Measurements from ENCODE around the gene ITGB6. TPM values are rescaled to one million over a fixed set of nuclear protein-coding genes. Genes with fewer than 3 reads are reported as not detected.

Gene ITGB6
- total and polyA plus RNA-seq, 2 donors (not counting 1 experiment from before 2014, with no cell fraction given), result 0.01 TPM; not detected in 1

GRCh38 chr2:160137464-160137863 lies 62.6 kb downstream of the ITGB6 start:
- no peak overlapping the region for H3K4me3 ChIP-seq (replicated peaks in 1 of 4; ENCODE audit: control extremely low read depth in 1 of 4, insufficient read depth in 1 of 4, low read depth in 3 of 4, low read length in 4 of 4)
- no peaks in the 10 kb centered on the region for H3K79me2 ChIP-seq (ENCODE audit: control insufficient read depth, insufficient read depth, low read length)
- H2AFZ ChIP-seq (ENCODE audit: low read length), result no peak overlapping the region
- H3K27ac ChIP-seq (ENCODE audit: insufficient read depth, low read length), result no peak overlapping the region
- DNase-seq (ENCODE audit: low read depth in 2 of 2), result no peak
- no peaks in the 10 kb centered on the region for H3K9me3 ChIP-seq (ENCODE audit: control insufficient read depth, insufficient read depth, low read depth, low read length)
- no peak overlapping the region for H3K4me2 ChIP-seq (ENCODE audit: extremely low read depth, insufficient read depth, low read length)
- TF ChIP-seq EZH2 (IDR thresholded peaks at IDR 0.05; ENCODE audit: low read length, missing control alignments) (no peak), CTCF (conservative IDR thresholded peaks at IDR 0.05 in 1 of 2, IDR thresholded peaks at IDR 0.05 in 1 of 2; ENCODE audit: low read depth in 1 of 2, low read length in 2 of 2) (no peak)
- no peaks in the 10 kb centered on the region for H3K27me3 ChIP-seq (ENCODE audit: control insufficient read depth, insufficient read depth, low read length)
- H3K36me3 ChIP-seq (ENCODE audit: control insufficient read depth, insufficient read depth, low read length), result no peaks in the 10 kb centered on the region
- no peak overlapping the region for H3K9ac ChIP-seq (ENCODE audit: insufficient read depth, low read length)
- H3K4me1 ChIP-seq (ENCODE audit: control insufficient read depth, extremely low read depth, insufficient read depth, low read length), result peaks cover 3% of the 10 kb centered on the region
- H4K20me1 ChIP-seq (ENCODE audit: control insufficient read depth, extremely low read depth, insufficient read depth, low read length), result no peaks in the 10 kb centered on the region

DNA sequence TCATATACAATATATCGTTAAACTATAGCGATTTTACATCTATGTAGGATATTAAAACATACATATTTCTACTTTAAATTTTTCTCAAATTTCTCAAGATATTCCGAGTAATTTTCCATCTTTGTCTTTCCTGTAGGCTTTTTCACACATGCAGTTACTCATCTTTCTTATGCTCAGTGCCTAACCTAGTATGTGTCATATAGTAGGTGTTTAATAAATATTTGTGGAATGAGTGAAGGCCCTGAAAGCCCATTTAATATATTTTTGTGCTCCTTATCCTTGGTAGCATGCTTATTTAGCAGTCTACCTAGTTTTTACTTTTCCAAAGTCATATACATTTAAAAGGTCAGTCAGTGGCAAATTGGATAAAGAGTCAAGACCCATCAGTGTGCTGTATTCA lies 67.3 kb downstream of the ITGB6 start:
- no peak for DNase-seq (ENCODE audit: low read depth in 2 of 2)
- Histone ChIP-seq H3K9ac (ENCODE audit: insufficient read depth, low read length) (no peak overlapping the region), H3K27me3 (ENCODE audit: control insufficient read depth, insufficient read depth, low read length) (no peaks in the 10 kb centered on the region), H2AFZ (ENCODE audit: low read length) (no peak overlapping the region), H3K79me2 (ENCODE audit: control insufficient read depth, insufficient read depth, low read length) (no peaks in the 10 kb centered on the region), H3K4me1 (ENCODE audit: control insufficient read depth, extremely low read depth, insufficient read depth, low read length) (no peaks in the 10 kb centered on the region), H3K4me2 (ENCODE audit: extremely low read depth, insufficient read depth, low read length) (no peak overlapping the region), H3K4me3 (replicated peaks in 1 of 4; ENCODE audit: control extremely low read depth in 1 of 4, insufficient read depth in 1 of 4, low read depth in 3 of 4, low read length in 4 of 4) (no peak overlapping the region), H3K27ac (ENCODE audit: insufficient read depth, low read length) (no peak overlapping the region), H3K9me3 (ENCODE audit: control insufficient read depth, insufficient read depth, low read depth, low read length) (no peaks in the 10 kb centered on the region), H3K36me3 (ENCODE audit: control insufficient read depth, insufficient read depth, low read length) (no peaks in the 10 kb centered on the region), H4K20me1 (ENCODE audit: control insufficient read depth, extremely low read depth, insufficient read depth, low read length) (no peaks in the 10 kb centered on the region)
- TF ChIP-seq CTCF (conservative IDR thresholded peaks at IDR 0.05 in 1 of 2, IDR thresholded peaks at IDR 0.05 in 1 of 2; ENCODE audit: low read depth in 1 of 2, low read length in 2 of 2) (no peak), EZH2 (IDR thresholded peaks at IDR 0.05; ENCODE audit: low read length, missing control alignments) (no peak)

- Histone ChIP-seq H3K36me3 (ENCODE audit: control insufficient read depth, insufficient read depth, low read length) (no peaks in the 10 kb centered on the region), H4K20me1 (ENCODE audit: control insufficient read depth, extremely low read depth, insufficient read depth, low read length) (no peaks in the 10 kb centered on the region), H3K4me1 (ENCODE audit: control insufficient read depth, extremely low read depth, insufficient read depth, low read length) (no peaks in the 10 kb centered on the region), H3K9ac (ENCODE audit: insufficient read depth, low read length) (no peak overlapping the region), H3K4me3 (replicated peaks in 1 of 4; ENCODE audit: control extremely low read depth in 1 of 4, insufficient read depth in 1 of 4, low read depth in 3 of 4, low read length in 4 of 4) (no peak overlapping the region), H3K27me3 (ENCODE audit: control insufficient read depth, insufficient read depth, low read length) (no peaks in the 10 kb centered on the region), H3K4me2 (ENCODE audit: extremely low read depth, insufficient read depth, low read length) (no peak overlapping the region), H3K27ac (ENCODE audit: insufficient read depth, low read length) (no peak overlapping the region), H3K79me2 (ENCODE audit: control insufficient read depth, insufficient read depth, low read length) (no peaks in the 10 kb centered on the region), H2AFZ (ENCODE audit: low read length) (no peak overlapping the region), H3K9me3 (ENCODE audit: control insufficient read depth, insufficient read depth, low read depth, low read length) (no peaks in the 10 kb centered on the region)
- TF ChIP-seq EZH2 (IDR thresholded peaks at IDR 0.05; ENCODE audit: low read length, missing control alignments), result no peak
- no peak for TF ChIP-seq CTCF (conservative IDR thresholded peaks at IDR 0.05 in 1 of 2, IDR thresholded peaks at IDR 0.05 in 1 of 2; ENCODE audit: low read depth in 1 of 2, low read length in 2 of 2)
- no peak for DNase-seq (ENCODE audit: low read depth in 2 of 2)
Measured at GRCh38 chr2:160126756-160127155, 73.3 kb downstream of the ITGB6 start.
